GM21723 (cell line): ENCODE data around the gene CCBE1.

Source experiments
- ATAC-seq: cut with Tn5 transposase; IDR thresholded peaks from one replicate; pipeline ENCODE4 v1.9.1; 2021; ENCODE audit warnings: mild to moderate bottlenecking, moderate library complexity; ENCODE audit not compliant: unreplicated experiment

CCBE1 gene

GRCh38 chr18:59426855-59427254 lies 270.4 kb downstream of the CCBE1 start:
- ATAC-seq = no peak

GRCh38 chr18:59423259-59423658 lies 274.0 kb downstream of the CCBE1 start:
- no peak for ATAC-seq

- ATAC-seq = no peak
These were observed 277.0 kb downstream of the CCBE1 start for GRCh38 chr18:59420244-59420643.

GRCh38 chr18:59419386-59419785 lies 277.8 kb downstream of the CCBE1 start:
- no peak for ATAC-seq

GRCh38 chr18:59416818-59417217 lies 280.4 kb downstream of the CCBE1 start:
- no peak for ATAC-seq

GRCh38 chr18:59414111-59414653 lies 283.0 kb downstream of the CCBE1 start:
- no peak for ATAC-seq

GRCh38 chr18:59402432-59403090 lies 294.7 kb downstream of the CCBE1 start:
- peak; percentile 96 for ATAC-seq

- no peak for ATAC-seq
These were observed 296.8 kb downstream of the CCBE1 start for GRCh38 chr18:59400407-59400806.

- ATAC-seq = no peak
These were observed 301.7 kb downstream of the CCBE1 start for GRCh38 chr18:59395226-59396175.

- ATAC-seq = no peak
These were observed 303.8 kb downstream of the CCBE1 start for GRCh38 chr18:59393381-59393780.

- no peak for ATAC-seq
These were observed 308.4 kb downstream of the CCBE1 start for GRCh38 chr18:59388817-59389216.

- no peak for ATAC-seq
These were observed 309.3 kb downstream of the CCBE1 start for GRCh38 chr18:59387687-59388565.

- no peak for ATAC-seq
These were observed 310.1 kb downstream of the CCBE1 start for GRCh38 chr18:59386909-59387686.

- ATAC-seq = no peak
These were observed 312.0 kb downstream of the CCBE1 start for GRCh38 chr18:59385191-59385590.

GRCh38 chr18:59383851-59384250 lies 313.4 kb downstream of the CCBE1 start:
- no peak for ATAC-seq

- ATAC-seq = no peak
These were observed 314.8 kb downstream of the CCBE1 start for GRCh38 chr18:59382383-59382782.

- no peak for ATAC-seq
These were observed 315.3 kb downstream of the CCBE1 start for GRCh38 chr18:59381949-59382348.
